Measurements from ENCODE around the gene SHISAL2A. TPM values are rescaled to one million over a fixed set of nuclear protein-coding genes. Genes with fewer than 3 reads are reported as not detected.

Gene SHISAL2A
- total RNA-seq, 1 donor = not detected

GRCh38 chr1:52615489-52616042 is 17.4 kb upstream of the SHISAL2A start:
- H3K4me3 ChIP-seq (ENCODE audit: low read depth, low read length) = no peak overlapping the region
- no peak for TF ChIP-seq CTCF (IDR thresholded peaks at IDR 0.05; ENCODE audit: insufficient read depth, low read length)
- no peak for DNase-seq (ENCODE audit: low read depth)

GRCh38 chr1:52621950-52622349 is 11.0 kb upstream of the SHISAL2A start:
- no peak overlapping the region for H3K4me3 ChIP-seq (ENCODE audit: low read depth, low read length)
- no peak for TF ChIP-seq CTCF (IDR thresholded peaks at IDR 0.05; ENCODE audit: insufficient read depth, low read length)
- DNase-seq (ENCODE audit: low read depth) = no peak

- DNase-seq (ENCODE audit: low read depth) = no peak
- TF ChIP-seq CTCF (IDR thresholded peaks at IDR 0.05; ENCODE audit: insufficient read depth, low read length) = no peak
- no peak overlapping the region for H3K4me3 ChIP-seq (ENCODE audit: low read depth, low read length)
These were observed 9.2 kb upstream of the SHISAL2A start for GRCh38 chr1:52623812-52624211.

GRCh38 chr1:52627028-52627427 is 5.9 kb upstream of the SHISAL2A start:
- TF ChIP-seq CTCF (IDR thresholded peaks at IDR 0.05; ENCODE audit: insufficient read depth, low read length) = no peak
- no peak for DNase-seq (ENCODE audit: low read depth)
- H3K4me3 ChIP-seq (ENCODE audit: low read depth, low read length) = no peak overlapping the region

GRCh38 chr1:52628614-52629324 is 4.2 kb upstream of the SHISAL2A start:
- H3K4me3 ChIP-seq (ENCODE audit: low read depth, low read length) = no peak overlapping the region
- no peak for TF ChIP-seq CTCF (IDR thresholded peaks at IDR 0.05; ENCODE audit: insufficient read depth, low read length)
- DNase-seq (ENCODE audit: low read depth) = no peak

- H3K4me3 ChIP-seq (ENCODE audit: low read depth, low read length) = no peak overlapping the region
- DNase-seq (ENCODE audit: low read depth) = no peak
These were observed 3.7 kb upstream of the SHISAL2A start for GRCh38 chr1:52629325-52629643.

More at GRCh38 chr1:52629325-52629643, 3.7 kb upstream of the SHISAL2A start:
- no peak for TF ChIP-seq CTCF (IDR thresholded peaks at IDR 0.05; ENCODE audit: insufficient read depth, low read length)
